ENCODE data around the gene B4GALNT3.
A peak's percentile ranks its signal among the peaks of the same experiment; 100 is the strongest.

The B4GALNT3 gene

DNA sequence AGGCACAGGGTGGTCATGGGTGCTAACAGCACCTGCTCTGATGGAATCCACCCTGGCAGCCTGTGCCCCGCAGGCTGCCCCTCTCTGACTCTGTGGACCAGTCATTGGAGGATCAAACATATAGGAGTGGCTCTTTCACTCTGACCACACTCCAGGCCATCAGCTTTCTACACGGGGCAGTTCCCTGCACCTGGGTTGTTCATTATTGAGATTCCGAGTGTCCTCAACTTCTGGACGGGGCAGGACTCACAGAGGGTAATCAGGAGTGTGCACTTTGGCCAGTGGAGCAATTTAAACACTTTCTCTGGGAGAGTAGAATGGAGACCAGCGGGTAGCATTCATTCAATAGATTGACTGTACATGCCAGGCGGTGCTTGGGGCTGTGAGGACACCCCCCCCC, 108.7 kb downstream of the B4GALNT3 start:
- no peak for DNase-seq (ENCODE audit: low read depth in 1 of 2, low spot score in 1 of 2)
- TF ChIP-seq, protein P1, sequence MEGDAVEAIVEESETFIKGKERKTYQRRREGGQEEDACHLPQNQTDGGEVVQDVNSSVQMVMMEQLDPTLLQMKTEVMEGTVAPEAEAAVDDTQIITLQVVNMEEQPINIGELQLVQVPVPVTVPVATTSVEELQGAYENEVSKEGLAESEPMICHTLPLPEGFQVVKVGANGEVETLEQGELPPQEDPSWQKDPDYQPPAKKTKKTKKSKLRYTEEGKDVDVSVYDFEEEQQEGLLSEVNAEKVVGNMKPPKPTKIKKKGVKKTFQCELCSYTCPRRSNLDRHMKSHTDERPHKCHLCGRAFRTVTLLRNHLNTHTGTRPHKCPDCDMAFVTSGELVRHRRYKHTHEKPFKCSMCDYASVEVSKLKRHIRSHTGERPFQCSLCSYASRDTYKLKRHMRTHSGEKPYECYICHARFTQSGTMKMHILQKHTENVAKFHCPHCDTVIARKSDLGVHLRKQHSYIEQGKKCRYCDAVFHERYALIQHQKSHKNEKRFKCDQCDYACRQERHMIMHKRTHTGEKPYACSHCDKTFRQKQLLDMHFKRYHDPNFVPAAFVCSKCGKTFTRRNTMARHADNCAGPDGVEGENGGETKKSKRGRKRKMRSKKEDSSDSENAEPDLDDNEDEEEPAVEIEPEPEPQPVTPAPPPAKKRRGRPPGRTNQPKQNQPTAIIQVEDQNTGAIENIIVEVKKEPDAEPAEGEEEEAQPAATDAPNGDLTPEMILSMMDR (IDR thresholded peaks at IDR 0.05; ENCODE audit: insufficient read depth, low read length): no peak
- TF ChIP-seq GABPA (IDR thresholded peaks at IDR 0.05; ENCODE audit: low read depth) (no peak), SPI1 (IDR thresholded peaks at IDR 0.05; ENCODE audit: borderline replicate concordance, low read depth) (no peak), POLR2AphosphoS5 (IDR thresholded peaks at IDR 0.05; ENCODE audit: low read depth) (no peak)
- TF ChIP-seq, protein P2, sequence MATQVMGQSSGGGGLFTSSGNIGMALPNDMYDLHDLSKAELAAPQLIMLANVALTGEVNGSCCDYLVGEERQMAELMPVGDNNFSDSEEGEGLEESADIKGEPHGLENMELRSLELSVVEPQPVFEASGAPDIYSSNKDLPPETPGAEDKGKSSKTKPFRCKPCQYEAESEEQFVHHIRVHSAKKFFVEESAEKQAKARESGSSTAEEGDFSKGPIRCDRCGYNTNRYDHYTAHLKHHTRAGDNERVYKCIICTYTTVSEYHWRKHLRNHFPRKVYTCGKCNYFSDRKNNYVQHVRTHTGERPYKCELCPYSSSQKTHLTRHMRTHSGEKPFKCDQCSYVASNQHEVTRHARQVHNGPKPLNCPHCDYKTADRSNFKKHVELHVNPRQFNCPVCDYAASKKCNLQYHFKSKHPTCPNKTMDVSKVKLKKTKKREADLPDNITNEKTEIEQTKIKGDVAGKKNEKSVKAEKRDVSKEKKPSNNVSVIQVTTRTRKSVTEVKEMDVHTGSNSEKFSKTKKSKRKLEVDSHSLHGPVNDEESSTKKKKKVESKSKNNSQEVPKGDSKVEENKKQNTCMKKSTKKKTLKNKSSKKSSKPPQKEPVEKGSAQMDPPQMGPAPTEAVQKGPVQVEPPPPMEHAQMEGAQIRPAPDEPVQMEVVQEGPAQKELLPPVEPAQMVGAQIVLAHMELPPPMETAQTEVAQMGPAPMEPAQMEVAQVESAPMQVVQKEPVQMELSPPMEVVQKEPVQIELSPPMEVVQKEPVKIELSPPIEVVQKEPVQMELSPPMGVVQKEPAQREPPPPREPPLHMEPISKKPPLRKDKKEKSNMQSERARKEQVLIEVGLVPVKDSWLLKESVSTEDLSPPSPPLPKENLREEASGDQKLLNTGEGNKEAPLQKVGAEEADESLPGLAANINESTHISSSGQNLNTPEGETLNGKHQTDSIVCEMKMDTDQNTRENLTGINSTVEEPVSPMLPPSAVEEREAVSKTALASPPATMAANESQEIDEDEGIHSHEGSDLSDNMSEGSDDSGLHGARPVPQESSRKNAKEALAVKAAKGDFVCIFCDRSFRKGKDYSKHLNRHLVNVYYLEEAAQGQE (IDR thresholded peaks at IDR 0.05; ENCODE audit: insufficient replicate concordance, low read depth): no peak
- Histone ChIP-seq H3K27ac (replicated peaks) (no peak overlapping the region), H3K4me3 (replicated peaks; ENCODE audit: insufficient read depth, low read length) (no peak overlapping the region), H3K27me3 (ENCODE audit: insufficient read depth, poor library complexity, severe bottlenecking) (no peaks in the 10 kb centered on the region)

DNA sequence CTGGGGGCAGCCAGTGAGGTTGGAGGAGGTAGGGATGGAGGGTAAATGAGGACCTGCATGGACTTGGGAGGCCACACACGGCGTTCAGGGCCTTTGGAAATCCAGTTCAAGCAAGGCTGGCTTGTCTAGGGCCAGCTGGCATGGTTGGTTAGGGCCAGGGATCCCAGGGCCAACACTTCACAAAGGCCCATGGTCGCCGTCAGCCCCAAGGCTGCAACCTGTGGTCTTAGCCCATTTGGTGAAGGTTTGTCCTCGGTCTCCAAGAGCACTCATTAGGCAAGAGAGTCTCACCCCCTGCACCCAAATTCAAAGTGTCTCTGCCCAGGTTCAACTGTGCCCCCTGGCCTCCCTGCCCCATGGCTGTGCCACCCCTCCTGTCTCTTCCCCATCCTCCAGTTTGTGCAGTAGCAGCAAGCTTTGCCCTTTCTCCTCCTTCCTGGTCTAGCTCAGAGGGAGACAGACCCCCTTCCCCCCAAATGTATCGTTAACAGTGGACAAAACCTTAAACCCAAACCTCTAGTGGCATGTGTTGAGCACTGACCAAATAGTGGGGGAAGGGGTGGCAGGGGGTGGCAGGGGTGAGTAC, 109.4 kb downstream of the B4GALNT3 start:
- Histone ChIP-seq H3K27me3 (ENCODE audit: insufficient read depth, poor library complexity, severe bottlenecking) (no peaks in the 10 kb centered on the region), H3K4me3 (replicated peaks; ENCODE audit: insufficient read depth, low read length) (no peak overlapping the region), H3K27ac (replicated peaks) (no peak overlapping the region)
- TF ChIP-seq POLR2AphosphoS5 (IDR thresholded peaks at IDR 0.05; ENCODE audit: low read depth) (no peak), SPI1 (IDR thresholded peaks at IDR 0.05; ENCODE audit: borderline replicate concordance, low read depth) (no peak), GABPA (IDR thresholded peaks at IDR 0.05; ENCODE audit: low read depth) (no peak)
- TF ChIP-seq, protein P1 (IDR thresholded peaks at IDR 0.05; ENCODE audit: insufficient read depth, low read length): no peak
- DNase-seq (ENCODE audit: low read depth in 1 of 2, low spot score in 1 of 2): no peak

DNA sequence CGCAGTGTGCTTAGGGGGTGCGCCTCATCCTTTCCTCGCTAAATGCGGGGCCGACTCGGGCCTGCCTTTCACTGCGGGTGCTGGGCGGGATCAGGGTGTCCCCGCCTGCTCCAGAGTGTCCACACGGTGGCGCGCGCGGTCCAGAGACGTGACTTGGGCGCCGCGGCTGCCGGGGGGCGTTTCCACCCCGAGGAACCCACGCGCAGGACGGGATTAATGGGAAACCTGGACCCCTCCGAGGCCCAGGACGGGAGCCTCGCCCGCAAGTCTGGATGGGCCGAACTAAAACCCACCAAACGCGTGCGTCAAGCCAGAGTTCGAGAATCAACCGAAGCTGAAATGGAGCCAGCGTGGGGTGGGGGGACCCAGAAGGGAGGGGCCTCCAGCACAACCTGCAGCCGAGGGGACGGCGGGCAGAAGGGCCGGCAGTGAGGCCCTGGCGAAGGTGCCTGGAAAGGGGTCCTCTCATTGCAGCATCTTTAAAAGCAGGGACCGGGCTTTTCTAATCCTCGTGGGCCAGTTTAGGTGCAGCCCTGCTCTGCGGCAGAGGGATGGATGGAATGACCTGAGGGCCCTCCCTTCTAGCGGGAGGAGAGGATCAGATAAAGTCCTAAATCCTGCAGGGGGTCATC, 110.2 kb downstream of the B4GALNT3 start:
- TF ChIP-seq, protein P1 (IDR thresholded peaks at IDR 0.05; ENCODE audit: insufficient read depth, low read length): peak; percentile 49
- TF ChIP-seq POLR2AphosphoS5 (IDR thresholded peaks at IDR 0.05; ENCODE audit: low read depth): no peak
- Histone ChIP-seq H3K27ac (replicated peaks) (no peak overlapping the region), H3K27me3 (ENCODE audit: insufficient read depth, poor library complexity, severe bottlenecking) (no peaks in the 10 kb centered on the region), H3K4me3 (replicated peaks; ENCODE audit: insufficient read depth, low read length) (peak overlapping the region; percentile 51)
- DNase-seq (ENCODE audit: low read depth in 1 of 2, low spot score in 1 of 2): peak in 1 of 2 experiments; percentile 73

DNA sequence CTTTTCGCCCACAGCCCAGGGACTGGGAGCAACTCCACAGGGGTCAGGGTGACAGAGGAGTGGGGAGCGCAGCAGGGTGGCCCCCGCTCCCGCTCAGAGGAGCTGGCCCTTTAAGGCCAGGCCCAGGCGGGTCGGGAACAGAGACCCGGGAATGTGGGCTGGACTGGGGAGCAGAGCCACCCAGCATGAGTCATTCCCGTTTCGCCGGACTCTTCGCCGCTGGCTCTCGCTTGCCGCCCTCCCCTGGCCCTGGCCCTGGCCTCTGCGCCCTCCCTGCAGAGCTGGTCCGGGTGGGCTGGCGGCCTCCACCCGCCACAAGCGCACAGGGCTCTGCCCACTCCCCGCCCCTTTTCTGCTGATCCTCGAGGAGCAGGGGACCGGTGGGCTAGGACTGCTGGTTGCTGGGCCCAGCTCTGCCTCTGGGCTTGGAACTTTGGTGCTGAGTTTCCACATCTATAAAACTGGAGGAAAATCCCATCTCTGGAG, 110.7 kb downstream of the B4GALNT3 start:
- no peak overlapping the region for H3K27ac ChIP-seq (replicated peaks)
- no peak for DNase-seq (ENCODE audit: low read depth in 1 of 2, low spot score in 1 of 2)
- TF ChIP-seq, protein P1 (IDR thresholded peaks at IDR 0.05; ENCODE audit: insufficient read depth, low read length): no peak
- TF ChIP-seq GABPA (IDR thresholded peaks at IDR 0.05; ENCODE audit: low read depth): no peak
- TF ChIP-seq, protein P2 (IDR thresholded peaks at IDR 0.05; ENCODE audit: insufficient replicate concordance, low read depth): no peak
- no peak for TF ChIP-seq POLR2AphosphoS5 (IDR thresholded peaks at IDR 0.05; ENCODE audit: low read depth)
- TF ChIP-seq SPI1 (IDR thresholded peaks at IDR 0.05; ENCODE audit: borderline replicate concordance, low read depth): no peak
- no peaks in the 10 kb centered on the region for H3K27me3 ChIP-seq (ENCODE audit: insufficient read depth, poor library complexity, severe bottlenecking)
- no peak overlapping the region for H3K4me3 ChIP-seq (replicated peaks; ENCODE audit: insufficient read depth, low read length)
